ENCODE data around the gene DPEP2.
"Not testable (repeated sequence)": the region's sequence is repeated elsewhere in the genome, so short reads cannot be mapped to it uniquely, and the experiment has no call there.

DPEP2 gene

DNA sequence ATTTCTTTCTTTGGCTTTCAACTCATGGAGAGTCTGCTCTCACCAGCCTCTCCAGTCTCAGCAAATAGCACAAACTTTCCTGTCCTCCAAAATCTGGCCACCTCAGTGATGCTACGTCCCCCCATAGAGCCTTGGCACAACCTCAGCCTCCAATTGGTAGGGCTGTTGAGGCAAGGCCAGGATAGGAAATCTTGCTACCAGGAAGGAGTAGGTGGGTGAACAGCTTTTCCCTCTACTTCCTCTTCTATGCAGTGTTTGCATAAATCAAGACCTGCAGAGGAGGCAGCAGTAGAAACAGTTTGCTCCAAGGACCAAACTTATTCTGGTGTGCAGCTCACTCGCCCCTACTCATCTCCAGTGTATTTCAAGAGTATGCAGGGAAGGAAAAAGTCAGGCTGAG is 701 bp upstream of the DPEP2 start:
- CTCF ChIA-PET, result interaction anchor here (1.1 to 5.7 kb wide), 4 partner anchors 10 to 39 kb away, joined by 4 to 35 read pairs (median 9); partner anchors contain the start of gene DPEP2NB
- peak in 2 of 3 donors; percentile 42 to 58 for DNase-seq
- Histone ChIP-seq H3K36me3 (ENCODE audit: control insufficient read depth in 4 of 4, insufficient read depth in 4 of 4, low read length in 3 of 4) (no peaks in the 10 kb centered on the region), H3K4me1 (ENCODE audit: control extremely low read depth in 1 of 4, control insufficient read depth in 4 of 4, insufficient read depth in 4 of 4, low read length in 3 of 4) (peaks cover 12 to 42% (median 37%) of the 10 kb centered on the region in 4 experiments), H3K9me3 (ENCODE audit: control extremely low read depth in 1 of 5, control insufficient read depth in 4 of 5, insufficient read depth in 2 of 5, low read depth in 1 of 5, low read length in 4 of 5) (peaks cover 0 to 3% (median 0%) of the 10 kb centered on the region in 5 experiments), H3K27ac (ENCODE audit: insufficient read depth in 1 of 2, low read depth in 1 of 2, low read length in 2 of 2, poor library complexity in 1 of 2, severe bottlenecking in 2 of 2) (peak overlapping the region in 1 of 2 experiments; percentile 28), H3K27me3 (replicated peaks in 2 of 5; ENCODE audit: control insufficient read depth in 4 of 5, insufficient read depth in 5 of 5, low read length in 4 of 5) (no peaks in the 10 kb centered on the region), H3K4me3 (ENCODE audit: control insufficient read depth in 1 of 7, extremely low read depth in 1 of 7, insufficient read depth in 4 of 7, low read depth in 2 of 7, low read length in 6 of 7) (peak overlapping the region in 3 of 7 experiments; percentile 25 to 44 (median 31))
- WGBS (ENCODE audit: insufficient coverage), result 35% methylated on average over 2 of the region's 2 CpGs
- POLR2A ChIA-PET, result interaction anchor here (1.5 kb wide), 1 partner anchor 13 kb away, joined by 3 read pairs; no protein-coding TSS in a partner anchor

DNA sequence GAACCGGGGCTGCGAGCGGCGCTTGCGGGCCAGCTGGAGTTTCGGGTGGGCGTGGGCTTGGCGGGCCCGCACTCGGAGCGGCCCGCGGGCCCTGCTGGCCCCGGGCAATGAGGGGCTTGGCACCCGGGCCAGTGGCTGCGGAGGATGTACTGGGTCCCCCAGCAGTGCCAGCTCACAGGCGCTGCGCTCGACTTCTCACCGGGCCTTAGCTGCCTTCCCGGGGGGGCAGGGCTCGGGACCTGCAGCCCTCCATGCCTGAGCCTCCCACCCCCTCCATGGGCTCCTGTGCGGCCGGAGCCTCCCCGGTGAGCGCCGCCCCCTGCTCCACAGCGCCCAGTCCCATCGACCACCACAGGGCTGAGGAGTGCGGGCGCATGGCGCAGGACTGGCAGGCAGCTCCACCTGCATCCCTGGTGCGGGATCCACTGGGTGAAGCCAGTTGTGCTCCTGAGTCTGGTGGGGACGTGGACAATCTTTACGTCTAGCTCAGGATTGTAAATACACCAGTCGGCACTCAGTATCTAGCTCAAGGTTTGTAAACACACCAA is 979 bp downstream of the DPEP2 start:
- ChIA-PET POLR2A (interaction anchor here (1.0 kb wide), 1 partner anchor 25 kb away, joined by 7 read pairs; the partner anchor contains the start of genes DDX28 and DUS2), CTCF (interaction anchor here (0.8 to 5.7 kb wide), 9 partner anchors 12 to 46 kb away, joined by 3 to 35 read pairs (median 3); partner anchors contain the start of genes DPEP3 and DUS2)
- not testable (repeated sequence) for H3K27ac ChIP-seq (ENCODE audit: insufficient read depth in 1 of 2, low read depth in 1 of 2, low read length in 2 of 2, poor library complexity in 1 of 2, severe bottlenecking in 2 of 2); H3K27me3 ChIP-seq (replicated peaks in 2 of 5; ENCODE audit: control insufficient read depth in 4 of 5, insufficient read depth in 5 of 5, low read length in 4 of 5); H3K36me3 ChIP-seq (ENCODE audit: control insufficient read depth in 4 of 4, insufficient read depth in 4 of 4, low read length in 3 of 4); H3K9me3 ChIP-seq (ENCODE audit: control extremely low read depth in 1 of 5, control insufficient read depth in 4 of 5, insufficient read depth in 2 of 5, low read depth in 1 of 5, low read length in 4 of 5); DNase-seq
- Histone ChIP-seq H3K4me3 (ENCODE audit: control insufficient read depth in 1 of 7, extremely low read depth in 1 of 7, insufficient read depth in 4 of 7, low read depth in 2 of 7, low read length in 6 of 7) (peak overlapping the region in 1 of 7 experiments; percentile 40), H3K4me1 (ENCODE audit: control extremely low read depth in 1 of 4, control insufficient read depth in 4 of 4, insufficient read depth in 4 of 4, low read length in 3 of 4) (peaks cover 12 to 50% (median 49%) of the 10 kb centered on the region in 4 experiments)
- 97% methylated on average over 29 of the region's 36 CpGs for WGBS (ENCODE audit: insufficient coverage)

DNA sequence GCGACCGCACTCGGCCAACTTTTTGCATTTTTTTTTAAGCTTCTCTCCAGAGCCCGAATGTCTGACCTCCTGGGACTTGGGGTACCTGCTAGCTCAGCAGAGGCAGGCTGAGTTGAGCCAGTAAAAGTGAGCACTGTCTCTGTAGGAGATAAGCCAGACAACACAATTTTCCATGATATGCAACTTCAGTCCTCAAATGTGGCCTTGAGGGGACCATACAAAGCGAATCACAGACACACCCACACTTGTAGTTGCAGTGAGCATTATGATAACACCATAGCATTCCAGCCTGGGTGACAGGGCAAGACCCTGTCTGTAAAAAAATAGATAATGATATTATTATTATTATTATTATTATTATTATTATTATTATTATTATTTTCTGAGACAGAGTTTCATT is 2.6 kb downstream of the DPEP2 start:
- H3K4me3 ChIP-seq (ENCODE audit: control insufficient read depth in 1 of 7, extremely low read depth in 1 of 7, insufficient read depth in 4 of 7, low read depth in 2 of 7, low read length in 6 of 7), result no peak overlapping the region
- H3K27ac ChIP-seq (ENCODE audit: insufficient read depth in 1 of 2, low read depth in 1 of 2, low read length in 2 of 2, poor library complexity in 1 of 2, severe bottlenecking in 2 of 2), result no peak overlapping the region
- POLR2A ChIA-PET, result interaction anchor here (0.7 to 1.0 kb wide), 2 partner anchors 10 to 26 kb away, joined by 3 read pairs; partner anchors contain the start of genes DDX28 and DUS2
- no peak for DNase-seq
- no peaks in the 10 kb centered on the region for H3K27me3 ChIP-seq (replicated peaks in 2 of 5; ENCODE audit: control insufficient read depth in 4 of 5, insufficient read depth in 5 of 5, low read length in 4 of 5)
- H3K36me3 ChIP-seq (ENCODE audit: control insufficient read depth in 4 of 4, insufficient read depth in 4 of 4, low read length in 3 of 4), result peaks cover 0 to 4% (median 1%) of the 10 kb centered on the region in 4 experiments
- peaks cover 12 to 59% (median 58%) of the 10 kb centered on the region in 4 experiments for H3K4me1 ChIP-seq (ENCODE audit: control extremely low read depth in 1 of 4, control insufficient read depth in 4 of 4, insufficient read depth in 4 of 4, low read length in 3 of 4)
- peaks cover 0 to 3% (median 0%) of the 10 kb centered on the region in 5 experiments for H3K9me3 ChIP-seq (ENCODE audit: control extremely low read depth in 1 of 5, control insufficient read depth in 4 of 5, insufficient read depth in 2 of 5, low read depth in 1 of 5, low read length in 4 of 5)
- CTCF ChIA-PET, result interaction anchor here (0.6 to 5.7 kb wide), 2 partner anchors 11 to 56 kb away, joined by 3 to 35 read pairs; no protein-coding TSS in a partner anchor
- 100% methylated on average over 5 of the region's 5 CpGs for WGBS (ENCODE audit: insufficient coverage)

DNA sequence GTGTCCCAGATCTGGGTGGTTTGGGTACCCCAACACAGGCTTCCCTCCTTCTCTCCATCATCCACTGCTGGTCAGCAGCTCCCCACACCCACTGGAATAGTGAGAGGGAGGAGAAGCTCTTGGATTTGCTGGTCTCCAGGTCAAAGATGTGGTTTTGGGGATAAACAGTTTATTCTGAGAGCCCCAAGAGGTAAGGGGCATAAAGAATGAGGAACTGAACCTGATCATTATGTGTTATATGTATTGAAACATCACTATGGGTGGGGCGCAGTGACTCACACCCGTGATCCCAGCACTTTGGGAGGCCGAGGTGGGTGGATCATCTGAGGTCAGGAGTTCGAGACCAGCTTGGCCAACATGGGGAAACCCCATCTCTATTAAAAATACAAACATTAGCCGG is 3.9 kb downstream of the DPEP2 start:
- CTCF ChIA-PET, result interaction anchor here (0.7 to 3.1 kb wide), 2 partner anchors 10 to 27 kb away, joined by 3 to 19 read pairs; partner anchors contain the start of genes DDX28 and DUS2
- POLR2A ChIA-PET, result interaction anchor here (1.1 kb wide), 1 partner anchor 28 kb away, joined by 3 read pairs; the partner anchor contains the start of genes DDX28 and DUS2
- H3K27ac ChIP-seq (ENCODE audit: insufficient read depth in 1 of 2, low read depth in 1 of 2, low read length in 2 of 2, poor library complexity in 1 of 2, severe bottlenecking in 2 of 2), result peak overlapping the region in 1 of 2 experiments; percentile 43
- WGBS (ENCODE audit: insufficient coverage), result no CpG with 5 or more reads among the region's 5 CpGs
- H3K27me3 ChIP-seq (replicated peaks in 2 of 5; ENCODE audit: control insufficient read depth in 4 of 5, insufficient read depth in 5 of 5, low read length in 4 of 5), result no peaks in the 10 kb centered on the region
- H3K36me3 ChIP-seq (ENCODE audit: control insufficient read depth in 4 of 4, insufficient read depth in 4 of 4, low read length in 3 of 4), result peaks cover 0 to 10% (median 2%) of the 10 kb centered on the region in 4 experiments
- H3K4me3 ChIP-seq (ENCODE audit: control insufficient read depth in 1 of 7, extremely low read depth in 1 of 7, insufficient read depth in 4 of 7, low read depth in 2 of 7, low read length in 6 of 7), result no peak overlapping the region
- peaks cover 0 to 3% (median 0%) of the 10 kb centered on the region in 5 experiments for H3K9me3 ChIP-seq (ENCODE audit: control extremely low read depth in 1 of 5, control insufficient read depth in 4 of 5, insufficient read depth in 2 of 5, low read depth in 1 of 5, low read length in 4 of 5)
- peak in 2 of 3 donors; percentile 36 to 49 for DNase-seq
- H3K4me1 ChIP-seq (ENCODE audit: control extremely low read depth in 1 of 4, control insufficient read depth in 4 of 4, insufficient read depth in 4 of 4, low read length in 3 of 4), result peaks cover 9 to 53% (median 52%) of the 10 kb centered on the region in 4 experiments

DNA sequence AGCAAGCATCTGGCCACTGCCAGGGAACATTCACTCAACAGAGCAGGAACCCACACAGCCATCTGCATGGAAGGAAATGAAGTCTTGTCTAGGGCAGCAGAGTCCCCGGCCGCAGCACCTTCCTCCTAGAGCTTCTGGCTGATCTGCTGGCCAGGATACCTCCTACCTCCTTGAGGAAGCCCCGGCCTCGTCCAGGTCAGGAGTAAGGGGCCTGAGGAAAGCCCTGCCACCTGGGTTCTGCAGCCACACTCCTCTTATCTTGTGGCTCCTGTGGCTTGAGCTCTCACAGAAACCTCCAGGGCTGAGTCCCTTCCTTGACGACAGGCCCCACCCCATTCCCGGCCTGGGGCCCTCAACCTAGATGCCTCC is 5.3 kb downstream of the DPEP2 start:
- ChIA-PET CTCF (interaction anchor here (0.8 to 3.1 kb wide), 15 partner anchors 9 to 236 kb away, joined by 3 to 19 read pairs (median 4); partner anchors contain the start of genes DDX28, DPEP2NB and DUS2), POLR2A (interaction anchor here (0.6 to 1.7 kb wide), 6 partner anchors 9 to 58 kb away, joined by 3 to 14 read pairs (median 5); partner anchors contain the start of genes DDX28, DUS2 and PSMB10)
- not testable (repeated sequence) for H3K27me3 ChIP-seq (replicated peaks in 2 of 5; ENCODE audit: control insufficient read depth in 4 of 5, insufficient read depth in 5 of 5, low read length in 4 of 5); H3K36me3 ChIP-seq (ENCODE audit: control insufficient read depth in 4 of 4, insufficient read depth in 4 of 4, low read length in 3 of 4); H3K9me3 ChIP-seq (ENCODE audit: control extremely low read depth in 1 of 5, control insufficient read depth in 4 of 5, insufficient read depth in 2 of 5, low read depth in 1 of 5, low read length in 4 of 5)
- DNase-seq, result peak in 2 of 3 donors; percentile 75 to 85
- Histone ChIP-seq H3K4me1 (ENCODE audit: control extremely low read depth in 1 of 4, control insufficient read depth in 4 of 4, insufficient read depth in 4 of 4, low read length in 3 of 4) (peaks cover 0 to 39% (median 38%) of the 10 kb centered on the region in 4 experiments), H3K27ac (ENCODE audit: insufficient read depth in 1 of 2, low read depth in 1 of 2, low read length in 2 of 2, poor library complexity in 1 of 2, severe bottlenecking in 2 of 2) (peak overlapping the region in 1 of 2 experiments; percentile 81), H3K4me3 (ENCODE audit: control insufficient read depth in 1 of 7, extremely low read depth in 1 of 7, insufficient read depth in 4 of 7, low read depth in 2 of 7, low read length in 6 of 7) (peak overlapping the region in 5 of 7 experiments; percentile 38 to 67 (median 57))
- WGBS (ENCODE audit: insufficient coverage), result 0% methylated on average over 3 of the region's 6 CpGs

DNA sequence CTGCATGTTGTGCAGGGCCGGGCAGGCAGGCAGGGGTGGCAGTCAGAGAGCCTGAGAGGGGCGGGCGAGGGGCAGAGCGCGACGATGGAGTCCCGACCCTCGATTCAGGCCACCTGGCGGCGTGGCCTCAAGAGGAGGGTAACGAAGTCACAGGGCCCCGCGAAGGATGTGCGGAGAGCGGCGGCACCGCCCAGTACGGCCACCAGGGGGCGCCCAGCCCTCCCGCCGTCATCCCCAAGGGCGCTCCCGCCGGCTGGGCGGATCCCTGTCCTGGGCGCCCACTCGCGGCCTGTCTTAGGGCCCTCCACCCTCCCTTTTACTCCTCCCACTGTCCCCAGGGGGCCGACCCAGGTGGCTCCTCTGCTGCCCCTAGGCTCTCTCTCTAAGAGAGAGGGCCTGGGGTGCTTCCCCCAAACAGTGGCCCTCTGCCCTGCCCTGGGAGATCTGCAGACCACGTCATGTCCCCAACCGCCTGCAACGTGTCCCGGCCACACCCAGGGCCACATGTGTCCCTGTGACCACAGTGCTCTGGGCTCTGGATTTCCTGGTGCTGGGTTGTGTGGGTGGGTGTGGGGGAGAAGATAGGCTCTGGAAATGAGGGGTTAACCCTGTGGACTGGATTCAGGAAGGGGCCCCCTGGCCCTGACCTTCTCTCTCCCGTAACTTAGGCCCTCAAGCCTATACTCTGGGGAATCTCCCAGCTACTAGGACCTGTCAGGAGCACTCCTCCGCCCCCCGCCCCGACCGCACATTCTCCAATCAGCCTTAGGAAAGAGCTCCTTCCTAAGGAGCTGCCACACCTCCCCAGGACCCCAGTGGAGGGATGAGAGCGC is 5.9 kb downstream of the DPEP2 start:
- H3K27ac ChIP-seq (ENCODE audit: insufficient read depth in 1 of 2, low read depth in 1 of 2, low read length in 2 of 2, poor library complexity in 1 of 2, severe bottlenecking in 2 of 2), result peak overlapping the region in 1 of 2 experiments; percentile 81
- H3K4me3 ChIP-seq (ENCODE audit: control insufficient read depth in 1 of 7, extremely low read depth in 1 of 7, insufficient read depth in 4 of 7, low read depth in 2 of 7, low read length in 6 of 7), result peak overlapping the region in 5 of 7 experiments; percentile 38 to 67 (median 57)
- H3K27me3 ChIP-seq (replicated peaks in 2 of 5; ENCODE audit: control insufficient read depth in 4 of 5, insufficient read depth in 5 of 5, low read length in 4 of 5), result no peaks in the 10 kb centered on the region
- H3K36me3 ChIP-seq (ENCODE audit: control insufficient read depth in 4 of 4, insufficient read depth in 4 of 4, low read length in 3 of 4), result peaks cover 0 to 10% (median 2%) of the 10 kb centered on the region in 4 experiments
- DNase-seq, result peak; percentile 85 to 91 (median 88)
- H3K4me1 ChIP-seq (ENCODE audit: control extremely low read depth in 1 of 4, control insufficient read depth in 4 of 4, insufficient read depth in 4 of 4, low read length in 3 of 4), result peaks cover 0 to 34% (median 32%) of the 10 kb centered on the region in 4 experiments
- CTCF ChIA-PET, result interaction anchor here (0.8 to 3.1 kb wide), 15 partner anchors 9 to 237 kb away, joined by 3 to 19 read pairs (median 4); partner anchors contain the start of genes DDX28, DPEP2NB and DUS2
- peaks cover 0 to 3% (median 0%) of the 10 kb centered on the region in 5 experiments for H3K9me3 ChIP-seq (ENCODE audit: control extremely low read depth in 1 of 5, control insufficient read depth in 4 of 5, insufficient read depth in 2 of 5, low read depth in 1 of 5, low read length in 4 of 5)
- POLR2A ChIA-PET, result interaction anchor here (0.8 to 1.7 kb wide), 5 partner anchors 9 to 57 kb away, joined by 3 to 14 read pairs (median 6); partner anchors contain the start of genes DDX28, DUS2 and PSMB10
- WGBS (ENCODE audit: insufficient coverage), result 2% methylated on average over 27 of the region's 39 CpGs
